Fibroblast of the conjunctiva (primary cell): ENCODE results near the gene COL13A1.

Source experiments
- DNase-seq: peaks from one replicate; pipeline ENCODE4 v3.0.0-alpha.2; 2010; ENCODE audit warnings: low read depth

COL13A1 gene

DNA sequence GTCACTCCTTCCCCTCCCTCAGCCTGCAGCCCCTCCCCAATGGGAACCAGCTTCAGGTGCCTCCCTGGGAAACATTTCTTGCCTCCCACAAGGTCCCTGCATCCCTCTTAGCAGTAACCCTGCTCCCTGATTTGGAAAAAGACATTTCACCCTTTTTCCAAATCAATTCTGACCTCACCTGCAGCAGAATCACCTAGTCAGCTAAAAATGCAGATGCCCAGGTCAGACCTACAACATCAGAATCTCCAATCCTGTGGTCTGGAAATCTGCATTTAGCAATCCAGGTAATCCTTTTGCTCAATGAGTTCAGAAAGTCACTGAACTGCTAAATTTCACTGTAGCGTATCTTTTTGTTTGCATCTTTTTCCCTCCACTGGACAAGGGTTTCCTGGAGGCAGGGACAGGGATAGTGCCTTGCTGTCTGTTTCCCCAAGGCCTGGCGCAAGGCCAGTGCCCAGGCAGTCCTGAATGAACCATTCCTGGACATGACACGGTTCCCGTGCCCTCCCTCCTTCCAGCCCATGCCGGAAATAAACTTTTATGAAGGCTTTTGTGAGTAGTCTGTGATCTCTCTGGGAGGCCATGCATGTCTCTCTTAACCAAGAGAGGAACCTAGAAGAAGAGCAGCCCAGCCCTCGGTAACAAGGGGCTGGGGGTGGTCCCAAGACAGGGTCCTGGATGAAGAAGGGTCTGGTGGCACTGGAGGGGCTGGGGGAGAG, 44.0 kb downstream of the COL13A1 start:
- DNase-seq = no peak

GRCh38 chr10:69846293-69846921, 44.7 kb downstream of the COL13A1 start:
- no peak for DNase-seq

DNA sequence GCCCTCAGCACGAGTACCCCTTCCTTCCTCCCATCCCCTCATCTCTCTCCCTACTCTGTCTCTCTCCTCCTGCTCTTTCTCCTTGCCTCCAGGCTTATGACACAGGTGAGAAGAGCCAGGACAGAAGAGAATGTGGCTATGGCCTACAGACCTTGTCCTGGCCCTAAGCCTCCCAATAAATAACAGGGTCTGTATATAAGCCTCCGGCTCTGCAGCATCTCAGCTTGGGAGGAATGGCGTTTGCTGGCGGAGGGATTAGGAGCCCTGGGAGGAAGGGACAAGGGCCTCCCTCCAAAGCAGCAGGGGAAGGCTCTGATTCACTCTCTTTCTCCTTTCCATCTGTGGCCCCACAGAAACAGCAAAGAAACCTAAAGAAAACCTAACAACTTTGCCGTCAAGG, 45.8 kb downstream of the COL13A1 start:
- DNase-seq = no peak

- DNase-seq = no peak
Observed at GRCh38 chr10:69847883-69848282, 46.2 kb downstream of the COL13A1 start.

GRCh38 chr10:69848454-69848853, 46.7 kb downstream of the COL13A1 start:
- DNase-seq = no peak

DNA sequence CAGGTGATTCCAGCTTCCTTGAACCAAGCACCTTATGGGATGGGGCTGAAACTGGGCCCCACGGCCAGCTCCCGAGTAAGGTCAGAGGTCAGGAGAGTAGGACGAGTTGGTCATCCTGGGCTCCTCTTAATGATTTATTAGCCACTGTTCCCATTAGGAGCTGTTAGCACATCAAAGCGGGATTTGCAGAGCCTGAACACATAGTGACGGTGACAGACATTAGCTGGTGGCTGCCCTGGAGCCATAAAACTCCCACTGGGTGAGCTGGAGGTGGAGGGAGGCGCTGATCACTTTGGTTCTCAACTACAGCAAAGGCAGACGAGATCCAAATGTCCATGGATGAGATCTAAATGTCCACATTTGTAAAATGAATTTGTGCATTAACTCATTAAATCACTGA, 48.1 kb downstream of the COL13A1 start:
- DNase-seq = no peak

GRCh38 chr10:69850440-69850839, 48.7 kb downstream of the COL13A1 start:
- DNase-seq = no peak

- no peak for DNase-seq
Observed at GRCh38 chr10:69851306-69851705, 49.6 kb downstream of the COL13A1 start.

GRCh38 chr10:69853064-69853463, 51.4 kb downstream of the COL13A1 start:
- no peak for DNase-seq

DNA sequence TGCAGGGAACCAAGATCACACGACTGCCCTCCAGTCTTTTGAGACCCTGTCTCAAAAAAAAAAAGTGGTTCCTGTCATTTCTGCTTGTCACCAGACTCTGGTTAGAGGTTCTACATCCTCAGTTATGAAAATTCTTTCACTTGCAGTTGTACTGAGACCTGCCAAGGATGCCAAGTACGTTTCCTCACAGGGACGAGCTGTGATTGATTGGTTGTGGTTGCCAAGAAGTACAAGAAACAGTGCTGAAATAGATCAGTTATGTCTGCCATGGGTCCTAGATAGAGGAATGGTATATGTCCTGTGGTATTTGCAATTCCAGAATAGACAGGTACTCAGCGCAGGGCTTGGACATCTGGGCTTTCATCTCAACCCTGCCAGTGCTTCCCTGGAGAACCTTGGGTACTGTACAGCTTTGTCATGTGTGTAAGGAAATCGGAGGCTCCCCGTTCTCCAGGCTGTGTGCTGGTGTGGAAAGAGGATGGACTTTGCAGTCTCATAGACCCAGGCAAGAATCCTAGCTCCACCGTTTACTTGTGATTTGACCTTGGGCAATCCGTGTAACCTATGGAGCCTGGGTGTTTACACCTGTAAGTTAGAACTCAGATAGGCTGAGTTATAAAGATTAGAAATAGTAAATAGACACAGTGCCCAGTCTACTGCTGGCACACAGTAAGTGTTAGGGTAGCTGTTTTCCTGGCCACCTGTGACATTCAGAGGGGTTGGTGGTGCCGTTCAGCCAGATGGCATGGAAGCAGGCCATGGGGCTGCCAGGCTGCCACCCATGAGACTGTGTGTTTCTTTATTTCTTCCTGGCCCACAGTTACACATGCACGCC, 53.0 kb downstream of the COL13A1 start:
- DNase-seq = no peak

GRCh38 chr10:69855346-69856111, 53.8 kb downstream of the COL13A1 start:
- DNase-seq = no peak

DNA sequence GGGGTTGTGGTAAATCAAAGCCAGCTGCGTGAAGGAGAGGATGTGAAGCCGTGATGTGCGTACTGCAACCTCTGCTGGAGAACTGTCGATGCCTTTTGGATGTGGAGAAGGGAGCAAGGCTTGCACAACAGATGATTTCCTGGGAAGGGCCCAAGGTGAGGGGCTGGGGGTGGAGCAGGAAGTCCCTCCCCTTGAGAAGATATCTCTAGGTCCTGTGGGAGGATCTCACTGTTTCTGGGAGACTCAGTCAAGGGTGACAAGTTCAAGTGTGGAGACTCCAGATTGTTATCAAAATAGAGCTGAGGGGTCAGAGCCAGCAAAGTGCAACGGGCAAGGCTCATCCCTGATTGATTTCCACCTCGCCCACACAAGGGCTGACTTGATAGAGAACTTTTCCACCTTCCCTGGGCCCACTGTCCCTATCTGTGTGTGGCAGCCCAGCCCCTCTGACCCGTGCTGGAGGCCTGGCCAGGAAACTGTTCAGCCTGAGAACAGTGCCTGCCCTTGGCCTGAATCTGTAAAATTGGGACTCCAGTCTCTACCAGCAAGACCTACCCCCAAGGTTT, 55.0 kb downstream of the COL13A1 start:
- no peak for DNase-seq

- no peak for DNase-seq
Observed at GRCh38 chr10:69858201-69858600, 56.5 kb downstream of the COL13A1 start.

- DNase-seq = no peak
Observed at GRCh38 chr10:69860271-69860670, 58.6 kb downstream of the COL13A1 start.

- DNase-seq = peak; percentile 87
Observed at GRCh38 chr10:69861251-69862240, 59.8 kb downstream of the COL13A1 start.

DNA sequence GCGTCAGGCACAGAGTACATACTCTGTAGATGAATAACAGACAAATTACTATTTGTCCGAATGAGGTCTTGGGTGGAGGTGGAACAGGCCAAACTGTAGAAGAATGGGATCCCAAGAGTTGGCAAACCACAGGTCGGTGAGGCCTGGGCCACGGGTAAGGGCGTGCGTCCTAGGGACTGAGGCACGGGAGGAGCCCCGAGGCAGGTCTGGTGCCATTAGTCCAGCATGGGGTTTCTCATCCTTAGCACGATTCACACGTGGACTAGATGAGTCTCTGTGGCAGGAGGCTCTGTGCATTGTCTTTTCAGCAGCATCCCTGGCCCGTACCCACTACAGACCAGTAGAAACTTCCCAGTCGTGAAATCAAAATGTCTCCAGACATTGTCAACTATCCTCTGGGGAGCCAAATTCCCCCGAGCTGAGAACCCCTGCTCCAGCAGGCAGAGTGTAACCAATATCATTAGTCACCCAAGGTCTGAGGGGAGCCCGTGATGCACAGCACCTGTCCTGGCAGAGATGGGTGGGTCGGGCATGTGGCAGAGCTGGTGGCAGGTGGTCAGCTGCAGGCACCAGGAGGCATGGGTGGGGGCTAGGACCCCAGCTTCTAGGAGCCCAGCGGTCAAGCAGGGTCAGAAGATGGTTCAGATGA, 61.3 kb downstream of the COL13A1 start:
- no peak for DNase-seq

GRCh38 chr10:69863580-69863979, 61.9 kb downstream of the COL13A1 start:
- DNase-seq = peak; percentile 26

- peak; percentile 59 for DNase-seq
Observed at GRCh38 chr10:69864321-69864720, 62.6 kb downstream of the COL13A1 start.

- DNase-seq = no peak
Observed at GRCh38 chr10:69865450-69865849, 63.7 kb downstream of the COL13A1 start.

GRCh38 chr10:69866246-69866687, 64.6 kb downstream of the COL13A1 start:
- DNase-seq = no peak
